ENCODE data around the gene NUDT21. TPM values are rescaled to one million over a fixed set of nuclear protein-coding genes. Genes with fewer than 3 reads are reported as not detected.

The NUDT21 gene
- polyA plus RNA-seq, 3 donors, result 33.0 to 65.0 (median 55.9) TPM

DNA sequence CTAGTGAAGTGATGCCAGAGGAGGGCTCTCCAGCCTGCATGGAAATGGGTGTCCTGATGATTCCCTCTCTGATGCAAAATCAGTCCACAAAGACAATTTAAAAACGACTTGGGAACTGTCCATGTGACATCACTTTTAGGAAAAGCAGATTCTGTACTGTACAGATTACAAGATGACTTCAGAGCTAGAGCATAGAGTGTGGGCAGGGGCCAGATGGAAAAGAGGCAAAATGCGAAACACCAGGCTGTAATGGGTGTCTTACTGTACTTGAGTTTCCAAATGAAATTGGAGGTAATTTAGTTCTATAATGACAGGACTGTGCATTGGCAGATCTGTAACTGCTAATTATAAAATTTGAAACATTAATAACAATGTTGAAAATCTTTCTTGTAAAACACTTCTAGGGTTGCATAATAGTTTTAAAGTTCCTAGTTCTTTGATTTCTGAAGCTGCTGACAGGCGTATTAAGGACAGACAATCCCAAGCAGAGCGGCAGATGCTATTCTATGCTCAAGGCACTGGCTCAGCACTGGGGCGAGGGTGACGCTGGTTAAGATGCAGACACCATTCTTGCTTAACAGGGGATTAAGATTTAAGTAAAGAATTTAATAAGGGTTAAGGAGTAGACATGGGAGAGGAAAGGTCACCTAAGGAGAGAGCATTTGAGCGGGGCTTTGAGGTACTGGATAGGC, 29.8 kb upstream of the NUDT21 start:
- no peak for DNase-seq
- WGBS (ENCODE audit: insufficient coverage), result 85% methylated on average over 3 of the region's 7 CpGs
- Histone ChIP-seq H4K20me1 (ENCODE audit: insufficient read depth, low read length) (no peaks in the 10 kb centered on the region), H3K9ac (ENCODE audit: insufficient read depth, low read length, poor library complexity, severe bottlenecking) (no peak overlapping the region), H3K79me2 (ENCODE audit: insufficient read depth, low read length) (no peaks in the 10 kb centered on the region), H3K27me3 (ENCODE audit: control insufficient read depth in 2 of 2, insufficient read depth in 2 of 2, low read length in 2 of 2) (no peaks in the 10 kb centered on the region), H3K4me3 (replicated peaks in 1 of 3; ENCODE audit: low read depth in 2 of 3, low read length in 3 of 3) (no peak overlapping the region), H3K4me1 (ENCODE audit: control insufficient read depth in 1 of 2, insufficient read depth in 2 of 2, low read length in 2 of 2) (no peaks in the 10 kb centered on the region), H3K27ac (ENCODE audit: low read depth in 1 of 2, low read length in 2 of 2) (no peak overlapping the region), H3K36me3 (replicated peaks in 1 of 2; ENCODE audit: control insufficient read depth in 1 of 2, insufficient read depth in 2 of 2, low read length in 2 of 2) (peaks cover 60 to 90% of the 10 kb centered on the region in 2 donors), H2AFZ (ENCODE audit: insufficient read depth, low read depth, low read length, poor library complexity, severe bottlenecking) (no peak overlapping the region), H3K4me2 (replicated peaks; ENCODE audit: extremely low read depth, low read length, poor library complexity, severe bottlenecking) (no peak overlapping the region), H3K9me3 (replicated peaks in 1 of 2; ENCODE audit: control insufficient read depth in 1 of 2, insufficient read depth in 1 of 2, low read length in 2 of 2) (no peaks in the 10 kb centered on the region)
- TF ChIP-seq, protein P1, sequence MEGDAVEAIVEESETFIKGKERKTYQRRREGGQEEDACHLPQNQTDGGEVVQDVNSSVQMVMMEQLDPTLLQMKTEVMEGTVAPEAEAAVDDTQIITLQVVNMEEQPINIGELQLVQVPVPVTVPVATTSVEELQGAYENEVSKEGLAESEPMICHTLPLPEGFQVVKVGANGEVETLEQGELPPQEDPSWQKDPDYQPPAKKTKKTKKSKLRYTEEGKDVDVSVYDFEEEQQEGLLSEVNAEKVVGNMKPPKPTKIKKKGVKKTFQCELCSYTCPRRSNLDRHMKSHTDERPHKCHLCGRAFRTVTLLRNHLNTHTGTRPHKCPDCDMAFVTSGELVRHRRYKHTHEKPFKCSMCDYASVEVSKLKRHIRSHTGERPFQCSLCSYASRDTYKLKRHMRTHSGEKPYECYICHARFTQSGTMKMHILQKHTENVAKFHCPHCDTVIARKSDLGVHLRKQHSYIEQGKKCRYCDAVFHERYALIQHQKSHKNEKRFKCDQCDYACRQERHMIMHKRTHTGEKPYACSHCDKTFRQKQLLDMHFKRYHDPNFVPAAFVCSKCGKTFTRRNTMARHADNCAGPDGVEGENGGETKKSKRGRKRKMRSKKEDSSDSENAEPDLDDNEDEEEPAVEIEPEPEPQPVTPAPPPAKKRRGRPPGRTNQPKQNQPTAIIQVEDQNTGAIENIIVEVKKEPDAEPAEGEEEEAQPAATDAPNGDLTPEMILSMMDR (IDR thresholded peaks at IDR 0.05), result no peak
- H3K4me1 Mint-ChIP-seq, result peaks cover 2% of the 10 kb centered on the region
- H3K4me3 Mint-ChIP-seq, result no peak overlapping the region
- intact Hi-C loops (cut with micrococcal nuclease), result no loop called here
- H3K27me3 Mint-ChIP-seq (ENCODE audit: low read depth in 3 of 3), result peaks cover 0 to 1% (median 0%) of the 10 kb centered on the region in 3 donors
- H3K27ac Mint-ChIP-seq, result no peak overlapping the region
- peaks cover 60 to 67% of the 10 kb centered on the region in 2 donors for H3K36me3 Mint-ChIP-seq
- H3K9me3 Mint-ChIP-seq, result peaks cover 0 to 4% (median 4%) of the 10 kb centered on the region in 7 donors

DNA sequence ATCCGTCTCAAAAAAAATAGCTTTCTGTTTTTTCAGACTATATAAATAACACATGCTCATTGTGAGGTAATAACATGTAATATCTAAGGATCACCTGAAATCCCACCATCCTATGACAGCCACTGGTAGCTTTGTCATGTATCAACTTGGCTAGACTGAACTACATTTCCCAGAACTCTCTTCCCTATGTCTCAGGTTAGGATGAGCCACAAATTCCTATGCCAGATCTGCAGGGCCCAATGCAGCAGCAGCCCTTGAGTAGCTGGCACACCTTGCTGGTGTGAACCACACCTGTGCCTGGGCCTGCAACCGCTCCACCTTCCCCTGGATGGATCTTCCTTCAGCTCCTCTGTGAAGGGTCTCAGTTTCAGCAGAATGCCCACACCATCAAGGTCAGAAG, 28.3 kb upstream of the NUDT21 start:
- 100% methylated on average over 1 of the region's 2 CpGs for WGBS (ENCODE audit: insufficient coverage)
- Histone ChIP-seq H3K9me3 (replicated peaks in 1 of 2; ENCODE audit: control insufficient read depth in 1 of 2, insufficient read depth in 1 of 2, low read length in 2 of 2) (no peaks in the 10 kb centered on the region), H3K79me2 (ENCODE audit: insufficient read depth, low read length) (no peaks in the 10 kb centered on the region), H4K20me1 (ENCODE audit: insufficient read depth, low read length) (no peaks in the 10 kb centered on the region), H3K4me3 (replicated peaks in 1 of 3; ENCODE audit: low read depth in 2 of 3, low read length in 3 of 3) (no peak overlapping the region), H2AFZ (ENCODE audit: insufficient read depth, low read depth, low read length, poor library complexity, severe bottlenecking) (no peak overlapping the region), H3K4me1 (ENCODE audit: control insufficient read depth in 1 of 2, insufficient read depth in 2 of 2, low read length in 2 of 2) (no peaks in the 10 kb centered on the region), H3K27me3 (ENCODE audit: control insufficient read depth in 2 of 2, insufficient read depth in 2 of 2, low read length in 2 of 2) (no peaks in the 10 kb centered on the region), H3K9ac (ENCODE audit: insufficient read depth, low read length, poor library complexity, severe bottlenecking) (no peak overlapping the region), H3K4me2 (replicated peaks; ENCODE audit: extremely low read depth, low read length, poor library complexity, severe bottlenecking) (no peak overlapping the region), H3K36me3 (replicated peaks in 1 of 2; ENCODE audit: control insufficient read depth in 1 of 2, insufficient read depth in 2 of 2, low read length in 2 of 2) (peaks cover 60 to 93% of the 10 kb centered on the region in 2 donors), H3K27ac (ENCODE audit: low read depth in 1 of 2, low read length in 2 of 2) (no peak overlapping the region)
- DNase-seq, result no peak
- H3K27me3 Mint-ChIP-seq (ENCODE audit: low read depth in 3 of 3), result no peaks in the 10 kb centered on the region
- H3K4me1 Mint-ChIP-seq, result peaks cover 2% of the 10 kb centered on the region
- H3K27ac Mint-ChIP-seq, result no peak overlapping the region
- H3K9me3 Mint-ChIP-seq, result peaks cover 0 to 4% (median 4%) of the 10 kb centered on the region in 7 donors
- peaks cover 62 to 72% of the 10 kb centered on the region in 2 donors for H3K36me3 Mint-ChIP-seq
- no peak overlapping the region for H3K4me3 Mint-ChIP-seq
- TF ChIP-seq, protein P1 (IDR thresholded peaks at IDR 0.05), result no peak
- intact Hi-C loops (cut with micrococcal nuclease), result no loop called here
